B cell (primary cell): ENCODE measurements around the gene LRRIQ4. TPM values are rescaled to one million over a fixed set of nuclear protein-coding genes. Genes with fewer than 3 reads are reported as not detected.

ENCODE experiments used
- ATAC-seq: fragments of 200-7000 bp; cut with Tn5 transposase; one replicate; pipeline ENCODE4 v1.10.0; 2021; ENCODE audit warnings: low read depth, mild to moderate bottlenecking, moderate number of reproducible peaks, moderate library complexity
- CTCF ChIA-PET: fragments of 350-600 bp; sonication (Branson Sonifier 250); formaldehyde crosslinking; loops from one replicate; lab custom pipeline; 2021; ENCODE audit warnings: antibody characterized with exemption, inconsistent platforms; lab: Charles Lee
- POLR2A ChIA-PET: fragments of 350-600 bp; sonication (Branson Sonifier 250); formaldehyde crosslinking; loops from one replicate; lab custom pipeline; 2021; ENCODE audit warnings: antibody characterized with exemption; lab: Charles Lee
- DNase-seq: peaks from one replicate; pipeline ENCODE4 v3.0.0; 2013
- H2AFZ ChIP-seq: 2 replicates; pipeline ENCODE4 v1.6.1; 2012; ENCODE audit warnings: mild to moderate bottlenecking, low read depth, low read length; ENCODE audit not compliant: insufficient read depth, poor library complexity, severe bottlenecking
- H3K27ac ChIP-seq, 2 donors: 1 replicate in 1 of 2; 2 replicates in 1 of 2; pipeline ENCODE4 v1.5.1; 2012 to 2013; ENCODE audit warnings: low read length in 2 of 2, mild to moderate bottlenecking in 2 of 2, moderate library complexity in 1 of 2
- H3K27me3 ChIP-seq, 4 experiments: fragments of 200-600 bp in 1 of 4; sonication (generic) in 1 of 4; replicated peaks in 1 of 4; 1 replicate in 2 of 4; 2 replicates in 2 of 4; pipeline versions ENCODE4 v1.6.1 to v1.7.0; 2013 to 2016; ENCODE audit warnings: low read length in 3 of 4, mild to moderate bottlenecking in 2 of 4, mixed read lengths in 1 of 4, moderate library complexity in 1 of 4; ENCODE audit not compliant: insufficient read depth in 4 of 4, control insufficient read depth in 3 of 4; ENCODE audit errors: control extremely low read depth in 1 of 4
- H3K36me3 ChIP-seq, 2 experiments: replicated peaks in 1 of 2; 1 replicate in 1 of 2; 2 replicates in 1 of 2; pipeline versions ENCODE4 v1.6.1 to v1.7.1; 2013; ENCODE audit warnings: low read length in 1 of 2; ENCODE audit not compliant: insufficient read depth in 2 of 2, control insufficient read depth in 1 of 2; ENCODE audit errors: control extremely low read depth in 1 of 2, extremely low read depth in 1 of 2
- H3K4me1 ChIP-seq, 2 donors: fragments of 200-600 bp in 1 of 2; sonication (generic) in 1 of 2; 1 replicate in 1 of 2; 2 replicates in 1 of 2; pipeline versions ENCODE4 v1.5.1 to v1.6.1; 2013 to 2017; ENCODE audit warnings: low read length in 2 of 2; ENCODE audit not compliant: control insufficient read depth in 2 of 2, insufficient read depth in 2 of 2
- H3K4me2 ChIP-seq: replicated peaks from 2 replicates; pipeline ENCODE3; 2012; ENCODE audit warnings: mild to moderate bottlenecking, low read depth, low read length; ENCODE audit not compliant: poor library complexity, severe bottlenecking
- H3K4me3 ChIP-seq, 5 experiments: fragments of 200-600 bp in 1 of 5; sonication (generic) in 1 of 5; 1 replicate in 3 of 5; 2 replicates in 2 of 5; pipeline versions ENCODE4 v1.5.1 to v1.7.0; 2011 to 2016; ENCODE audit warnings: low read length in 4 of 5, mild to moderate bottlenecking in 4 of 5, low read depth in 2 of 5, control low read depth in 1 of 5, moderate library complexity in 1 of 5; ENCODE audit not compliant: insufficient read depth in 1 of 5; ENCODE audit errors: control extremely low read depth in 1 of 5, extremely low read depth in 1 of 5
- H3K79me2 ChIP-seq: fragments of 200-600 bp; sonication (generic); one replicate; pipeline ENCODE4 v1.6.0; 2016; ENCODE audit warnings: low read length; ENCODE audit not compliant: control insufficient read depth, insufficient read depth
- H3K9ac ChIP-seq: fragments of 200-600 bp; sonication (generic); 2 replicates; pipeline ENCODE4 v1.6.1; 2017; ENCODE audit warnings: mild to moderate bottlenecking, low read length, moderate library complexity
- H3K9me3 ChIP-seq, 3 donors: one replicate each; pipeline versions ENCODE4 v1.6.1 to v1.7.1; 2013; ENCODE audit warnings: low read length in 2 of 3; ENCODE audit not compliant: control insufficient read depth in 2 of 3, insufficient read depth in 1 of 3; ENCODE audit errors: control extremely low read depth in 1 of 3
- H4K20me1 ChIP-seq: 2 replicates; pipeline ENCODE4 v1.6.0; 2012; ENCODE audit warnings: mild to moderate bottlenecking, low read length; ENCODE audit not compliant: insufficient read depth, control insufficient read depth, poor library complexity, severe bottlenecking
- H3K27ac Mint-ChIP-seq: one replicate; pipeline ENCODE4 v1.8.0; 2021; ENCODE audit warnings: mixed read lengths
- H3K27me3 Mint-ChIP-seq: one replicate; pipeline ENCODE4 v1.8.0; 2021; ENCODE audit warnings: mixed read lengths
- H3K4me1 Mint-ChIP-seq: one replicate; pipeline ENCODE4 v1.8.0; 2021; ENCODE audit warnings: mixed read lengths
- H3K4me3 Mint-ChIP-seq: one replicate; pipeline ENCODE4 v1.8.0; 2021; ENCODE audit warnings: mixed read lengths
- H3K9me3 Mint-ChIP-seq: one replicate; pipeline ENCODE4 v1.8.0; 2022; ENCODE audit warnings: mixed read lengths; ENCODE audit not compliant: insufficient read depth
- EZH2 ChIP-seq: IDR thresholded peaks from 2 replicates; pipeline ENCODE4 v1.6.1; 2012; ENCODE audit warnings: borderline replicate concordance, low read depth, mild to moderate bottlenecking, moderate library complexity, low read length; ENCODE audit not compliant: insufficient read depth, poor library complexity, severe bottlenecking
- WGBS: methylation state at CpG from one replicate; pipeline ENCODE4 v1.1.5; 2013; ENCODE audit warnings: missing lambda C conversion rate; ENCODE audit not compliant: insufficient coverage; 5-methylcytosine and 5-hydroxymethylcytosine counted together
- intact Hi-C: fragments of 100-400 bp; cut with micrococcal nuclease; formaldehyde crosslinking; loops from one replicate; pipeline ENCODE4 v1.10.0; 2022
- polyA plus RNA-seq: library from polyadenylated mRNA; depleted of rRNA; stranded (reverse); fragments of >200 nt; gene quantifications from 2 replicates; pipeline ENCODE4 v1.2.3, GENCODE V29; 2012
- total RNA-seq, 2 donors: library from RNA; stranded (reverse); fragments of 120-200 nt in 1 of 2; gene quantifications; 1 replicate in 1 of 2; 2 replicates in 1 of 2; pipeline versions ENCODE4 v1.2.3 to v1.2.4, GENCODE V29; 2013 to 2022
- TF ChIP-seq, protein P1 (sequence below): fragments of 200-600 bp; IDR thresholded peaks from one replicate; pipeline ENCODE4 v1.8.0; 2022; ENCODE audit warnings: antibody characterized with exemption, mild to moderate bottlenecking

LRRIQ4 gene
- total and polyA plus RNA-seq, 2 donors (not counting 1 experiment from before 2014, with no cell fraction given), result 0.04 to 0.71 TPM

DNA sequence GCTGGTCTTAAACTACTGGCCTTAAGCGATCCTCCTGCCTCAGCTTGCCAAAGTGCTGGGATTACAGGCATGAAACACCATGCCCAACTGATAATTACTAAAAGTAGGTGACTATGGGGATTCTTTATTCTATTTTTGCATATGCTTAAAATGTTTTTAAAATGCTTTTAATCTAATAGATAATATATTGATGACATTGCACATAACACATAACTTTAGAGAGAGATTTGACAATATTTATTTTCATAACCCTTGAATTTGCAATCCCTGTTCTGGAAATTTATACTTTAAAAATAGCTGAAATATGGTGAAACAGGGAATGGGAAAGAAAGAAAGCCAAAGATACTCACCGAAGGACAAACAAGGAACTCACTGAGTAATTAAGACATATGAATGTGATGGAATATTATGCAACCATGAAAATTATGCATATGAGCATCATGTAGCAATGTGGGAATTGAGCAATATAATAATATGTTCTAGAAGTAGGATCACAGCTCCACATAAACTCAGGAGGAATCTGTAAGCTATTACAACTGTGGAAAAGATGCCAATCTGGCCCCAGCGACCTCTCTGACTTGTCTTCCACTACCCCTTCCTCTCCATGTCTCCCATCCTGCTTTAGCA, 55.0 kb downstream of the LRRIQ4 start:
- Mint-ChIP-seq H3K27me3 (no peaks in the 10 kb centered on the region), H3K4me3 (no peak overlapping the region), H3K9me3 (no peaks in the 10 kb centered on the region), H3K4me1 (peaks cover 43% of the 10 kb centered on the region), H3K27ac (peak overlapping the region; percentile 26)
- CTCF ChIA-PET, result interaction anchor here (0.9 to 1.4 kb wide), 4 partner anchors 18 to 153 kb away, joined by 3 read pairs; partner anchors contain the start of gene SEC62
- Histone ChIP-seq H2AFZ (no peak overlapping the region), H4K20me1 (no peaks in the 10 kb centered on the region), H3K36me3 (no peaks in the 10 kb centered on the region), H3K9me3 (no peaks in the 10 kb centered on the region), H3K4me3 (no peak overlapping the region), H3K27ac (no peak overlapping the region), H3K4me2 (no peak overlapping the region), H3K9ac (no peak overlapping the region), H3K4me1 (peaks cover 40 to 42% of the 10 kb centered on the region in 2 donors), H3K27me3 (no peaks in the 10 kb centered on the region), H3K79me2 (no peaks in the 10 kb centered on the region)
- WGBS, result 100% methylated on average over 2 of the region's 3 CpGs
- intact Hi-C loops, result loop anchor here (10.0 kb wide), 2 partner anchors 317 to 547 kb away; partner anchors contain the start of genes CLDN11 and PHC3
- POLR2A ChIA-PET, result no interaction called here
- ATAC-seq (no peak), DNase-seq (no peak)
- TF ChIP-seq EZH2, result no peak
- TF ChIP-seq, protein P1, sequence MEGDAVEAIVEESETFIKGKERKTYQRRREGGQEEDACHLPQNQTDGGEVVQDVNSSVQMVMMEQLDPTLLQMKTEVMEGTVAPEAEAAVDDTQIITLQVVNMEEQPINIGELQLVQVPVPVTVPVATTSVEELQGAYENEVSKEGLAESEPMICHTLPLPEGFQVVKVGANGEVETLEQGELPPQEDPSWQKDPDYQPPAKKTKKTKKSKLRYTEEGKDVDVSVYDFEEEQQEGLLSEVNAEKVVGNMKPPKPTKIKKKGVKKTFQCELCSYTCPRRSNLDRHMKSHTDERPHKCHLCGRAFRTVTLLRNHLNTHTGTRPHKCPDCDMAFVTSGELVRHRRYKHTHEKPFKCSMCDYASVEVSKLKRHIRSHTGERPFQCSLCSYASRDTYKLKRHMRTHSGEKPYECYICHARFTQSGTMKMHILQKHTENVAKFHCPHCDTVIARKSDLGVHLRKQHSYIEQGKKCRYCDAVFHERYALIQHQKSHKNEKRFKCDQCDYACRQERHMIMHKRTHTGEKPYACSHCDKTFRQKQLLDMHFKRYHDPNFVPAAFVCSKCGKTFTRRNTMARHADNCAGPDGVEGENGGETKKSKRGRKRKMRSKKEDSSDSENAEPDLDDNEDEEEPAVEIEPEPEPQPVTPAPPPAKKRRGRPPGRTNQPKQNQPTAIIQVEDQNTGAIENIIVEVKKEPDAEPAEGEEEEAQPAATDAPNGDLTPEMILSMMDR, result no peak

DNA sequence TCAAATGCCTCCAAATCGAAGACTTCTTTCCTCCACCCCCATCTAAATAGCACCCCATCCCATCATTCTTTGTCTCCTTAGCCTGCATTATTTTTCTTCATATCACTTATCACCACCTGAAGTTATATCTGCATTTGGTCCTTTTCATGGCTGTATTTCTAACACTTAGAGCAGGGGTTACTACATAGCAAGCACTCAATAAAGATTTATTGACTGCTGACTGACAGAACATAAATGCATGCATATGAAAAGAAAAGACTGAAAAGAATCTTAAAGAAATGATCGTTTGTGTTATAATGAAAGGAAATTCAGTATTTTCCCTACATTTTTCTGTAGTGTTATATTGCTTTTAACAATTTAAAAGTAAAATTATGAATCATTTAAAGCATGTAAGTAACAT, 55.7 kb downstream of the LRRIQ4 start:
- Histone ChIP-seq H4K20me1 (no peaks in the 10 kb centered on the region), H3K9me3 (no peaks in the 10 kb centered on the region), H3K27ac (no peak overlapping the region), H3K9ac (no peak overlapping the region), H2AFZ (no peak overlapping the region), H3K4me2 (no peak overlapping the region), H3K36me3 (no peaks in the 10 kb centered on the region), H3K4me3 (no peak overlapping the region), H3K79me2 (no peaks in the 10 kb centered on the region), H3K27me3 (no peaks in the 10 kb centered on the region), H3K4me1 (peaks cover 39 to 40% of the 10 kb centered on the region in 2 donors)
- no peak for ATAC-seq
- peaks cover 41% of the 10 kb centered on the region for H3K4me1 Mint-ChIP-seq
- DNase-seq, result no peak
- CTCF ChIA-PET, result interaction anchor here (1.0 to 1.2 kb wide), 2 partner anchors 61 to 99 kb away, joined by 3 read pairs; partner anchors contain the start of gene SEC62
- TF ChIP-seq EZH2, result no peak
- TF ChIP-seq, protein P1, result no peak
- no CpG with 5 or more reads among the region's 2 CpGs for WGBS
- POLR2A ChIA-PET, result interaction anchor here (0.6 kb wide), 1 partner anchor 33 kb away, joined by 3 read pairs; no protein-coding TSS in a partner anchor
- H3K4me3 Mint-ChIP-seq, result no peak overlapping the region
- H3K27me3 Mint-ChIP-seq, result no peaks in the 10 kb centered on the region
- no peak overlapping the region for H3K27ac Mint-ChIP-seq
- H3K9me3 Mint-ChIP-seq, result no peaks in the 10 kb centered on the region
- intact Hi-C loops, result loop anchor here (10.0 kb wide), 2 partner anchors 316 to 546 kb away; partner anchors contain the start of genes CLDN11 and PHC3
